NCI-H2171 (cell line): ENCODE data around the gene CYP2A7.
"Not testable (repeated sequence)": the region's sequence is repeated elsewhere in the genome, so short reads cannot be mapped to it uniquely, and the experiment has no call there.

Experiments used
- DNase-seq: peaks from one replicate; lab custom pipeline; 2025; lab: John Stamatoyannopoulos, UW

The CYP2A7 gene

GRCh38 chr19:40882062-40882461 lies at the start of gene CYP2A7:
CYP2A7 (minus strand) TSS chr19:40882231; CDS start chr19:40882210, 21 bp downstream.
- DNase-seq: not testable (repeated sequence)

GRCh38 chr19:40930799-40931198 lies 48.8 kb upstream of the CYP2A7 start:
- DNase-seq: not testable (repeated sequence)

GRCh38 chr19:40929942-40930341 lies 47.9 kb upstream of the CYP2A7 start:
- DNase-seq: not testable (repeated sequence)

GRCh38 chr19:40928850-40929249 lies 46.8 kb upstream of the CYP2A7 start:
- DNase-seq: no peak

- DNase-seq: no peak
Observed at GRCh38 chr19:40927567-40927966, 45.5 kb upstream of the CYP2A7 start.

GRCh38 chr19:40926276-40926675 lies 44.2 kb upstream of the CYP2A7 start:
- not testable (repeated sequence) for DNase-seq

GRCh38 chr19:40923934-40924391 lies 41.9 kb upstream of the CYP2A7 start:
- no peak for DNase-seq

GRCh38 chr19:40922237-40923160 lies 40.5 kb upstream of the CYP2A7 start:
- not testable (repeated sequence) for DNase-seq

GRCh38 chr19:40921005-40921897 lies 39.2 kb upstream of the CYP2A7 start:
- no peak for DNase-seq

GRCh38 chr19:40920300-40921004 lies 38.4 kb upstream of the CYP2A7 start:
- no peak for DNase-seq

- not testable (repeated sequence) for DNase-seq
Observed at GRCh38 chr19:40919530-40920299, 37.7 kb upstream of the CYP2A7 start.

GRCh38 chr19:40918303-40918702 lies 36.3 kb upstream of the CYP2A7 start:
- not testable (repeated sequence) for DNase-seq

GRCh38 chr19:40908976-40909375 lies 26.9 kb upstream of the CYP2A7 start:
- no peak for DNase-seq

- DNase-seq: no peak
Observed at GRCh38 chr19:40907968-40908735, 26.1 kb upstream of the CYP2A7 start.

GRCh38 chr19:40906512-40906911 lies 24.5 kb upstream of the CYP2A7 start:
- no peak for DNase-seq

- DNase-seq: not testable (repeated sequence)
Observed at GRCh38 chr19:40904673-40905156, 22.7 kb upstream of the CYP2A7 start.

- not testable (repeated sequence) for DNase-seq
Observed at GRCh38 chr19:40901975-40902750, 20.1 kb upstream of the CYP2A7 start.

- DNase-seq: not testable (repeated sequence)
Observed at GRCh38 chr19:40900521-40900920, 18.5 kb upstream of the CYP2A7 start.

- DNase-seq: not testable (repeated sequence)
Observed at GRCh38 chr19:40899964-40900363, 17.9 kb upstream of the CYP2A7 start.
